Measurements from ENCODE around the gene TFF1.

The TFF1 gene

GRCh38 chr21:42398436-42399028, 32.2 kb upstream of the TFF1 start:
- Histone ChIP-seq H3K27ac (no peak overlapping the region), H3K4me3 (no peak overlapping the region)
- DNase-seq (ENCODE audit: low spot score), result no peak
- no peak for TF ChIP-seq CTCF (IDR thresholded peaks at IDR 0.05)

GRCh38 chr21:42397746-42398394, 31.5 kb upstream of the TFF1 start:
- DNase-seq (ENCODE audit: low spot score), result no peak
- no peak for TF ChIP-seq CTCF (IDR thresholded peaks at IDR 0.05)
- H3K27ac ChIP-seq, result no peak overlapping the region
- no peak overlapping the region for H3K4me3 ChIP-seq

GRCh38 chr21:42396799-42397745, 30.7 kb upstream of the TFF1 start:
- Histone ChIP-seq H3K4me3 (no peak overlapping the region), H3K27ac (no peak overlapping the region)
- no peak for DNase-seq (ENCODE audit: low spot score)
- no peak for TF ChIP-seq CTCF (IDR thresholded peaks at IDR 0.05)

- H3K27ac ChIP-seq, result no peak within 1 kb of the TSS
- no peak for TF ChIP-seq CTCF (IDR thresholded peaks at IDR 0.05)
- DNase-seq (ENCODE audit: low spot score), result no peak
- H3K4me3 ChIP-seq, result no peak within 1 kb of the TSS
Measured at GRCh38 chr21:42395905-42396651, 29.7 kb upstream of the TFF1 start, which contains the start of gene TMPRSS3. TMPRSS3 (minus strand) TSS chr21:42396052; CDS start chr21:42395417, 635 bp downstream.

GRCh38 chr21:42395302-42395701, 29.0 kb upstream of the TFF1 start:
- no peak overlapping the region for H3K27ac ChIP-seq
- no peak for TF ChIP-seq CTCF (IDR thresholded peaks at IDR 0.05)

GRCh38 chr21:42393443-42393950, 27.2 kb upstream of the TFF1 start:
- no peak for DNase-seq (ENCODE audit: low spot score)
- TF ChIP-seq CTCF (IDR thresholded peaks at IDR 0.05), result no peak
- Histone ChIP-seq H3K4me3 (no peak overlapping the region), H3K27ac (no peak overlapping the region)

More at GRCh38 chr21:42395302-42395701, 29.0 kb upstream of the TFF1 start:
- no peak overlapping the region for H3K4me3 ChIP-seq
- DNase-seq (ENCODE audit: low spot score), result no peak

Measured in coronary artery (tissue), 2 donors.